PC-3 (cell line): ENCODE data around the gene TACC2. TPM values are rescaled to one million over a fixed set of nuclear protein-coding genes. Genes with fewer than 3 reads are reported as not detected.

ENCODE experiments used
- ATAC-seq: fragments of 200-7000 bp; cut with Tn5 transposase; 2 replicates; pipeline ENCODE4 v1.9.1; 2020; ENCODE audit warnings: mild to moderate bottlenecking, moderate library complexity
- BruUV-seq: library from RNA; stranded (reverse); fragments of 400-500 nt; replicated peaks from 2 replicates; lab custom pipeline; 2021; lab: Mats Ljungman, UMichigan
- CTCF ChIA-PET: fragments of 300-600 bp; sonication (Branson Sonifier 250); formaldehyde crosslinking; loops from one replicate; lab custom pipeline; 2022; ENCODE audit warnings: antibody characterized with exemption; lab: Charles Lee
- POLR2A ChIA-PET: fragments of 300-600 bp; sonication (Branson Sonifier 250); formaldehyde crosslinking; loops from one replicate; lab custom pipeline; 2022; ENCODE audit warnings: antibody characterized with exemption; ENCODE audit not compliant: unreplicated experiment; lab: Charles Lee
- DNase-seq: peaks from one replicate; pipeline ENCODE4 v3.0.0-alpha.2; 2015
- H2AFZ ChIP-seq: fragments of 300-600 bp; sonication (generic); 2 replicates; pipeline ENCODE4 v1.6.0; 2016; ENCODE audit warnings: antibody characterized with exemption, low read length
- H3F3A ChIP-seq: fragments of 300-600 bp; sonication (generic); one replicate; pipeline ENCODE4 v1.6.0; 2017; ENCODE audit warnings: antibody characterized with exemption, low read length, control low read depth, mild to moderate bottlenecking; ENCODE audit not compliant: unreplicated experiment
- H3K27ac ChIP-seq: fragments of 300-600 bp; sonication (generic); 2 replicates; pipeline ENCODE4 v1.5.1; 2016; ENCODE audit warnings: mild to moderate bottlenecking, low read length
- H3K27me3 ChIP-seq: fragments of 300-600 bp; sonication (generic); 2 replicates; pipeline ENCODE4 v1.6.1; 2016; ENCODE audit warnings: low read length, mixed read lengths
- H3K36me3 ChIP-seq: fragments of 300-600 bp; sonication (generic); 2 replicates; pipeline ENCODE4 v1.6.1; 2016; ENCODE audit warnings: low read depth, mixed run types, low read length, mixed read lengths
- H3K4me1 ChIP-seq: fragments of 300-600 bp; sonication (generic); 2 replicates; pipeline ENCODE4 v1.5.1; 2016; ENCODE audit warnings: low read length; ENCODE audit not compliant: insufficient read depth
- H3K4me2 ChIP-seq: fragments of 300-600 bp; sonication (generic); 2 replicates; pipeline ENCODE4 v1.6.0; 2016; ENCODE audit warnings: low read length
- H3K4me3 ChIP-seq: fragments of 300-600 bp; sonication (generic); 2 replicates; pipeline ENCODE4 v1.5.1; 2016; ENCODE audit warnings: mild to moderate bottlenecking, low read length, mixed read lengths
- H3K79me2 ChIP-seq: fragments of 300-600 bp; sonication (generic); 2 replicates; pipeline ENCODE4 v1.6.1; 2017; ENCODE audit warnings: low read length, mixed read lengths
- H3K9ac ChIP-seq: fragments of 300-600 bp; sonication (generic); 2 replicates; pipeline ENCODE4 v1.6.0; 2016; ENCODE audit warnings: mild to moderate bottlenecking, low read length
- H3K9me2 ChIP-seq: fragments of 300-600 bp; sonication (generic); replicated peaks from 2 replicates; pipeline ENCODE4 v1.6.1; 2016; ENCODE audit warnings: mixed run types, low read length, mixed read lengths
- H3K9me3 ChIP-seq: fragments of 300-600 bp; sonication (generic); 2 replicates; pipeline ENCODE4 v1.6.1; 2016; ENCODE audit warnings: low read length, mixed read lengths
- H4K20me1 ChIP-seq: fragments of 300-600 bp; sonication (generic); 2 replicates; pipeline ENCODE4 v1.6.1; 2016; ENCODE audit warnings: low read length, mixed read lengths
- EZH2 ChIP-seq: fragments of 300-600 bp; sonication (generic); IDR thresholded peaks from one replicate; pipeline ENCODE4 v1.6.1; 2017; ENCODE audit warnings: antibody characterized with exemption, mild to moderate bottlenecking, low read length; ENCODE audit not compliant: unreplicated experiment
- EZH2phosphoT487 ChIP-seq: fragments of 300-600 bp; sonication (generic); IDR thresholded peaks from 2 replicates; pipeline ENCODE4 v1.6.1; 2018; ENCODE audit warnings: mild to moderate bottlenecking, antibody characterized with exemption, low read length, borderline replicate concordance
- intact Hi-C: fragments of 100-400 bp; cut with micrococcal nuclease; formaldehyde crosslinking; loops from 2 replicates; pipeline ENCODE4 v1.9.0; 2023
- total RNA-seq: library from RNA; depleted of rRNA; stranded (reverse); fragments of >200 nt; gene quantifications from 2 replicates; pipeline ENCODE4 v1.2.3, GENCODE V29; 2014
- TF ChIP-seq, protein P1 (sequence below): fragments of 300-600 bp; sonication (generic); conservative IDR thresholded peaks from 2 replicates; pipeline ENCODE4 v1.5.1; 2017; ENCODE audit warnings: antibody characterized with exemption, low read depth, mild to moderate bottlenecking, low read length

The TACC2 gene
- total RNA-seq, 1 experiment from 2014 or later = 31.7 TPM

DNA sequence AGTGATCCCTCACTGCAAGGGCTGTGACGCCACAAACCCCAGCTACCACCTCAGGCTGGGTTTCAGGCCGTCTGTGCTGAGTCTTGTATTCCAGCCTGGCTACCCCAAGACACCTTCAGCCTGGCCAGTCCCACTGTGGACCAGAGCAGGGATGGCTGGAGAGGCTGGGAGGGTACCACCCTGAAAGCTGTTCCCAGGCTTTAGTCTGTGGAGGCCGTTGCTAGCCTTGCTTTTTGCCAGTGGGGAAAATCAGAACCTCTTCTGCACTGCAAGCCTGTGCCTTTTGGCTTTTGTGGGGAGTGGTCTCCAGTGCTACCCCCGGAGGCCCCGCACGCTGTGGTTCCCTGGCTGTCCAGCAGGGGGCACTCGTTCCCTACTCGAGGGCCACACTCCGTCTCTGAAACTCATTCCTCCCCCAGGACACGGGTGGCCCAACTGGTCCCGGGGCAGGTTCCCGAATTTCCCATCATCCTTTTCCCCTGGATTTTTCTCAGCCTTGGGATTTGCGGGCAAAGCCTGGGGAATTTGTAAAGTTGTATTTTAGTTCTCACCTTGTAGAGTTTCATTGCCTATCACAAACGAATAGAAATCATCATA is 153.8 kb downstream of the TACC2 start:
- peaks cover 54% of the 10 kb centered on the region for H3K79me2 ChIP-seq
- POLR2A ChIA-PET = no interaction called here
- no peaks in the 10 kb centered on the region for H3K9me2 ChIP-seq
- intact Hi-C loops = loop anchor here (5.0 kb wide), 1 partner anchor 95 kb away; no protein-coding TSS in a partner anchor
- H3K4me2 ChIP-seq = peak overlapping the region; percentile 75
- peak overlapping the region; percentile 96 for H3K9ac ChIP-seq
- peak overlapping the region; percentile 99 for H3K27ac ChIP-seq
- peak overlapping the region; percentile 35; the same call in 1 of the 2 replicates for H3K4me3 ChIP-seq
- peaks cover 4% of the 10 kb centered on the region for H3F3A ChIP-seq
- peaks cover 53% of the 10 kb centered on the region for H3K4me1 ChIP-seq
- ATAC-seq (no peak), DNase-seq (peak; percentile 35)
- no peaks in the 10 kb centered on the region for H3K27me3 ChIP-seq
- peaks cover 15% of the 10 kb centered on the region for H3K36me3 ChIP-seq
- no TSS peak for BruUV-seq
- no peak for TF ChIP-seq EZH2
- TF ChIP-seq, protein P1, sequence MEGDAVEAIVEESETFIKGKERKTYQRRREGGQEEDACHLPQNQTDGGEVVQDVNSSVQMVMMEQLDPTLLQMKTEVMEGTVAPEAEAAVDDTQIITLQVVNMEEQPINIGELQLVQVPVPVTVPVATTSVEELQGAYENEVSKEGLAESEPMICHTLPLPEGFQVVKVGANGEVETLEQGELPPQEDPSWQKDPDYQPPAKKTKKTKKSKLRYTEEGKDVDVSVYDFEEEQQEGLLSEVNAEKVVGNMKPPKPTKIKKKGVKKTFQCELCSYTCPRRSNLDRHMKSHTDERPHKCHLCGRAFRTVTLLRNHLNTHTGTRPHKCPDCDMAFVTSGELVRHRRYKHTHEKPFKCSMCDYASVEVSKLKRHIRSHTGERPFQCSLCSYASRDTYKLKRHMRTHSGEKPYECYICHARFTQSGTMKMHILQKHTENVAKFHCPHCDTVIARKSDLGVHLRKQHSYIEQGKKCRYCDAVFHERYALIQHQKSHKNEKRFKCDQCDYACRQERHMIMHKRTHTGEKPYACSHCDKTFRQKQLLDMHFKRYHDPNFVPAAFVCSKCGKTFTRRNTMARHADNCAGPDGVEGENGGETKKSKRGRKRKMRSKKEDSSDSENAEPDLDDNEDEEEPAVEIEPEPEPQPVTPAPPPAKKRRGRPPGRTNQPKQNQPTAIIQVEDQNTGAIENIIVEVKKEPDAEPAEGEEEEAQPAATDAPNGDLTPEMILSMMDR = peak; percentile 89
- no peak overlapping the region for H2AFZ ChIP-seq
- no peaks in the 10 kb centered on the region for H4K20me1 ChIP-seq
- H3K9me3 ChIP-seq = no peaks in the 10 kb centered on the region
- CTCF ChIA-PET = interaction anchor here (2.1 kb wide), 1 partner anchor 30 kb away, joined by 11 read pairs; no protein-coding TSS in a partner anchor

DNA sequence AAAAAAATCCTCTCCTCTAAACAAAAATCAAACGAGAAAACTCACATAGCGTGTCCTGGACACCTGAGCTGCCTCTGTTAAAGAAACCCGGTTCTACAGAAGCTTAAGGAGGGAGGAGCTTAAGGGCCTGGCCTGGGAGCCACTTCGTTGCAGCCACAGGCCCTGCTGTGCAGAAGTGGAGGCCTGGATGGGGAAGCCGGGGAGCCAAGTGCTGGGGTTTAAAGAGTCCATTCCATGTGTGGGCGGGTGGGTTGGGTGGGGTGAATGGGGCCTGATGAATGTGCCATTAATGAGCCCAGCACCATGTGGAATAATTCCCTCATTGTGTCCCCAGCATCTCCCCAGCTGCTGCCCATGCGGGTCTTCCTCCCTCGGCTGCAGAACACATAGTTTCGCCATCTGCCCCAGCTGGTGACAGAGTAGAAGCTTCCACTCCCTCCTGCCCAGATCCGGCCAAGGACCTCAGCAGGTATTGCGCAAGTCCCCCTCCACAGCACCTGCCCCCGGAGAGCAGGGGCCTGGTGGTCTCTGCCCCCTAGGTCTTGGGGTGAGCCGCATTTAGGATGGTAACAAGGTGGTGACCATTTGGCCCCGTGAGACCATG is 154.4 kb downstream of the TACC2 start:
- peaks cover 4% of the 10 kb centered on the region for H3F3A ChIP-seq
- CTCF ChIA-PET = no interaction called here
- DNase-seq (peak; percentile 65), ATAC-seq (no peak)
- H3K4me1 ChIP-seq = peaks cover 53% of the 10 kb centered on the region
- H3K27ac ChIP-seq = peak overlapping the region; percentile 99
- peaks cover 48% of the 10 kb centered on the region for H3K79me2 ChIP-seq
- H3K27me3 ChIP-seq = no peaks in the 10 kb centered on the region
- H3K36me3 ChIP-seq = peaks cover 15% of the 10 kb centered on the region
- BruUV-seq = no TSS peak
- peak overlapping the region; percentile 75 for H3K4me2 ChIP-seq
- no peaks in the 10 kb centered on the region for H3K9me2 ChIP-seq
- H2AFZ ChIP-seq = no peak overlapping the region
- TF ChIP-seq EZH2phosphoT487 = no peak
- TF ChIP-seq, protein P1 = no peak
- TF ChIP-seq EZH2 = no peak
- H3K4me3 ChIP-seq = peak overlapping the region; percentile 35; the same call in 1 of the 2 replicates
- no peaks in the 10 kb centered on the region for H3K9me3 ChIP-seq
- POLR2A ChIA-PET = no interaction called here
- H4K20me1 ChIP-seq = no peaks in the 10 kb centered on the region
- peak overlapping the region; percentile 96 for H3K9ac ChIP-seq
- intact Hi-C loops = loop anchor here (5.0 kb wide), 1 partner anchor 94 kb away; no protein-coding TSS in a partner anchor

DNA sequence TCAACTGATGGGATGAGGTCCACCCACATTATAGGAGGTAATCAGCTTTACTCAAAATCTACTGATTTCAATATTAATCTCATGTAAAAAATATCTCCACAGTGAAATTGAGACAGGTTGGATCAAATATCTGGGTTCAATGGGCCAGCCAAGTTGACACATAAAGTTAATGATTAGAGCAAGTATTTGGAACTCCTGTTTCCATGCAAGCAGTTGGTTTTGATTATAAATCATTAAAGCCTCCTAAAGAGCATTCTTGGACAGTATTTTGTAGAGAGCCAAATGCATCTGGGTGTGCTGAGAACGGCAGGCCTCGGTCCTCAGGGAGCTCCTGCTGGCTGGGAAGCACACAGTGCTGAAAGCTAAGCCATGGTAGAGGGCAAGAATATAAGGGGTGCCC is 155.2 kb downstream of the TACC2 start:
- ChIA-PET POLR2A (no interaction called here), CTCF (no interaction called here)
- Histone ChIP-seq H2AFZ (no peak overlapping the region), H3K9me3 (no peaks in the 10 kb centered on the region), H3K79me2 (peaks cover 40% of the 10 kb centered on the region), H3K36me3 (peaks cover 15% of the 10 kb centered on the region), H3K9me2 (no peaks in the 10 kb centered on the region), H3F3A (peaks cover 4% of the 10 kb centered on the region), H3K4me2 (no peak overlapping the region), H3K4me1 (peaks cover 48% of the 10 kb centered on the region), H3K9ac (no peak overlapping the region), H3K4me3 (no peak overlapping the region), H3K27me3 (no peaks in the 10 kb centered on the region), H4K20me1 (no peaks in the 10 kb centered on the region), H3K27ac (no peak overlapping the region)
- DNase-seq = no peak
- BruUV-seq = no TSS peak
- TF ChIP-seq, protein P1 = no peak
- ATAC-seq = no peak
- intact Hi-C loops = loop anchor here (5.0 kb wide), 1 partner anchor 93 kb away; no protein-coding TSS in a partner anchor
